ENCODE data around the gene ABCA4. TPM values are rescaled to one million over a fixed set of nuclear protein-coding genes. Genes with fewer than 3 reads are reported as not detected.

The ABCA4 gene
- total and polyA plus RNA-seq, 8 donors, result 0.08 to 1.2 (median 0.37) TPM; not detected in 5

DNA sequence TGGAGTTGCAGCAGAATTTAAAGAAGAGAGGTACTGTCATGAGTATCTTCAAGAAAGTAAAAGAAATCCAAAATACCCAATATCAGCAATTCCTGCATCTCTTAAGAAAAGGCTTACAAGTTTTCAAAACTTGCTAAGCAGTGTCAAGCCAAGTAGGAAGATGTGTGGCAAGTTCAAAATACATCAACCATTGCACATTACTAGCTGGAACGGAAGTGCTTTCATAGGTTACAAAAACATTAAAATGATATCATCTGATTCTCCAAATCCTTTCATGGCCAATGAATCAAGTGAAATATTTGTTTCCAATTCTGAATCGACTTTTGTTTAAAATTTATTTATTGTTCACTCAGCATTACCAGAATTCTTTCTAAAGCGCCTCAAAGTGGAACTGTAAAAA, 5.7 kb upstream of the ABCA4 start:
- Histone ChIP-seq H3K27ac (no peak overlapping the region), H3K4me1 (no peaks in the 10 kb centered on the region), H3K36me3 (no peaks in the 10 kb centered on the region), H3K27me3 (no peaks in the 10 kb centered on the region), H3K4me3 (no peak overlapping the region), H3K9me3 (no peaks in the 10 kb centered on the region)
- TF ChIP-seq EP300 (IDR thresholded peaks at IDR 0.05) (no peak), POLR2A (IDR thresholded peaks at IDR 0.05) (no peak), POLR2AphosphoS5 (IDR thresholded peaks at IDR 0.05) (no peak)
- TF ChIP-seq, protein P1, sequence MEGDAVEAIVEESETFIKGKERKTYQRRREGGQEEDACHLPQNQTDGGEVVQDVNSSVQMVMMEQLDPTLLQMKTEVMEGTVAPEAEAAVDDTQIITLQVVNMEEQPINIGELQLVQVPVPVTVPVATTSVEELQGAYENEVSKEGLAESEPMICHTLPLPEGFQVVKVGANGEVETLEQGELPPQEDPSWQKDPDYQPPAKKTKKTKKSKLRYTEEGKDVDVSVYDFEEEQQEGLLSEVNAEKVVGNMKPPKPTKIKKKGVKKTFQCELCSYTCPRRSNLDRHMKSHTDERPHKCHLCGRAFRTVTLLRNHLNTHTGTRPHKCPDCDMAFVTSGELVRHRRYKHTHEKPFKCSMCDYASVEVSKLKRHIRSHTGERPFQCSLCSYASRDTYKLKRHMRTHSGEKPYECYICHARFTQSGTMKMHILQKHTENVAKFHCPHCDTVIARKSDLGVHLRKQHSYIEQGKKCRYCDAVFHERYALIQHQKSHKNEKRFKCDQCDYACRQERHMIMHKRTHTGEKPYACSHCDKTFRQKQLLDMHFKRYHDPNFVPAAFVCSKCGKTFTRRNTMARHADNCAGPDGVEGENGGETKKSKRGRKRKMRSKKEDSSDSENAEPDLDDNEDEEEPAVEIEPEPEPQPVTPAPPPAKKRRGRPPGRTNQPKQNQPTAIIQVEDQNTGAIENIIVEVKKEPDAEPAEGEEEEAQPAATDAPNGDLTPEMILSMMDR (IDR thresholded peaks at IDR 0.05), result no peak
- intact Hi-C loops (cut with DNase I; ENCODE audit: low total_unique reads), result no loop called here
- WGBS, 5 donors, result 72 to 88% (median 83%) methylated on average over 3 of the region's 3 CpGs
- no peak for DNase-seq

DNA sequence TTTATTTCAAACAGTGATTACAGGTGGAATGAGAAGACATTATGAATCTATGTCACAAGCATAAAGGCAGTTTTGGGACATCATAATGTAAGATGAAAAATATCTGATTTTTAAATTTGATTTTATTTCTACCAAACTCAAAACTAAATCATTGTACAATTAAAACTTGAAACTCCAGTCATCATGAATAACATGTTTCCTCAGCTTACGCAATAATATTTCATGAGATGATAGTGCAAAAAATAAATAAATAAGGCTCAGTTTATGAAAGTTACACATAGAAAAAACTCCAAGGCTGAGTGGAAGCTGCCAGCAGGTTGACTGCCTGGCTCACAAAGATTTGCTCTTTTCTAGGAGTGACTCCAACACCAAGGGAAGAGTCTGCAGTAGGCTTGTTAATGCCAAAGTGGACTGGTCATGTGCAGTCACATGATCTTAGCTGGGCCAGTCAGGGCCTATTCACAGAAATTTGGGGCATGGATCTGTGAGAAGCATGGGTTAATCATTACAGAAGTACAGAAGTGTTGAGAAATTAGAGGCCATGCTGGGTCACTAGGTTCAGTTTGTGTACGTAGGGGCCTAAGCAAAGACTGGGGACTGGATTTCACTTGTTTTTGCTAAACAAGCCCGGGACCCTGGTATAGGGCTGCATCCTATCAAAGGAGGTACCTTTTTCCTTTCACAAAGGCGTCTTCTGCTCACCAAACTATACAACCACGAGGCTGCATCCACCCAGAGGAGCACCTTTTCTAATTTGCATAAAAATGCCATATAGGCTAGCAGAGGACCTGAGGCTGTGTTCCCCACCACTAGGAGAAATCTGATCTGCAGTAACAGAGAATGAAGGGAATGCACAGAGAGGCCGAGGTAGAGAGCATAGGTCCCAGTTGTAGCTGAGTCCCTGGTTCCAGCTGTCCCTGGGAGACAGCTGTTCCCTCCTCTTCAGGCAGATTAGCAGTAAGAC, 4.9 kb upstream of the ABCA4 start:
- Histone ChIP-seq H3K27ac (no peak overlapping the region), H3K4me3 (no peak overlapping the region), H3K4me1 (no peaks in the 10 kb centered on the region), H3K27me3 (no peaks in the 10 kb centered on the region), H3K36me3 (no peaks in the 10 kb centered on the region), H3K9me3 (no peaks in the 10 kb centered on the region)
- intact Hi-C loops (cut with DNase I; ENCODE audit: low total_unique reads), result no loop called here
- TF ChIP-seq POLR2AphosphoS5 (IDR thresholded peaks at IDR 0.05) (no peak), POLR2A (IDR thresholded peaks at IDR 0.05) (no peak), EP300 (IDR thresholded peaks at IDR 0.05) (no peak)
- TF ChIP-seq, protein P1 (IDR thresholded peaks at IDR 0.05), result no peak
- DNase-seq, result no peak
- WGBS, 5 donors, result 44 to 52% (median 50%) methylated on average over 6 of the region's 6 CpGs

DNA sequence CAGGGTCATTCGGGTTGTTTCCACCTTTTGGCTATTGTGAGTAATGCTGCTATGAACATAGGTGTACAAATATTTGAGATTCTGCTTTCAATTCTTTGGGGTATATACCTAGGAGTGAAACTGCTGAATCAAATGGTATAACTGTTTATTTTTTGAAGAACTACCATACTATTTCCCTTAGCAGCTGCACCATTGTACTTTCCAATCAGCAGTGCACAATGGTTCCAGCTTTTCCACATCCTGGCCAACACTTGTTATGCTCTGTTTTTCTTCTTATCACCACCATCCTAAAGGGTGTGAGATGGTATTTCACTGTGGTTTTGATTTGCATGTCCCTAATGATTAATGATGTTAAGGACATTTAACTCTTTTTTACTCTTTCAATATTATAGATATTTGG, 3.6 kb upstream of the ABCA4 start:
- H3K4me1 ChIP-seq, result no peaks in the 10 kb centered on the region
- intact Hi-C loops (cut with DNase I; ENCODE audit: low total_unique reads), result no loop called here
- TF ChIP-seq POLR2AphosphoS5 (IDR thresholded peaks at IDR 0.05) (no peak), POLR2A (IDR thresholded peaks at IDR 0.05) (no peak), EP300 (IDR thresholded peaks at IDR 0.05) (no peak)
- TF ChIP-seq, protein P1 (IDR thresholded peaks at IDR 0.05), result no peak
- no peak overlapping the region for H3K27ac ChIP-seq
- no peak for DNase-seq
- H3K36me3 ChIP-seq, result no peaks in the 10 kb centered on the region
- no peaks in the 10 kb centered on the region for H3K27me3 ChIP-seq
- no peak overlapping the region for H3K4me3 ChIP-seq
- no peaks in the 10 kb centered on the region for H3K9me3 ChIP-seq
- WGBS, 5 donors, result 83 to 92% (median 88%) methylated on average over 1 of the region's 1 CpG

DNA sequence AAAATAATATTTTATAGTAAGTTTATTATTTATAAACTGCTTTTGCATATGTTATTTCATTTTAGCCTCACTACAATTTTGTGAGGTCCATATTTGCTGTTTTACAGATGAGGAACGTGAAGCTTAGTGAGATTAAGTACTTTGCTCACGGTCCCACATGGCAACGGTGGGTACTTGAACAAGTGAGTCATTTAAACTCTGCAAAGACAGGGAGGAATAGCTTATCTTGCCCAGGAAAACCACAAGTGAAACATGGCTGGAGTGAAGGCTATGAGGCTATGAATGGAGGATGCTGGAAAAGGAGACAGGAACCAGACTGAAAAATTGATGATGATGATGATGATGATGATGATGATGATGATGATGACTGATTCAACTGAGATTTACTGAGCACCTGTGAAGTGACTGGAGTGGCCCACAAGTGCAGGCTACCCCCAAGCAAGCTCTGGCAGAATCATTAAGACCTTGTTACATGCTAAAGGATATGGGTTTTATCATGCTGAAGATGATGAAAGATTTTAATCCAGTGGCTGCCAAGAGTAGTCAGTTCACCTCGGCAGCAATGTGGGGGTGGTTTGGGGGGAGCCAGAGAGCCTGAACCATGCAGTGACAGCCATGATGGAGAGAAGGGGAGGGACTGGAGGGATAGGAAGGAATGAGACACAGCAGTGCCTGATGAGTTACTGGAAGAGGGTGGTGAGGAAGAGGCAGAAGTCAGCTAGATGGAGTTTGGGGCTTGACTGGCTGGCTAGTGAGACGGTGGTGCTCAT, 1.4 kb upstream of the ABCA4 start:
- Histone ChIP-seq H3K36me3 (no peaks in the 10 kb centered on the region), H3K4me3 (no peak overlapping the region), H3K27me3 (peaks cover 0 to 5% (median 0%) of the 10 kb centered on the region in 3 donors), H3K4me1 (no peaks in the 10 kb centered on the region), H3K9me3 (no peaks in the 10 kb centered on the region), H3K27ac (no peak overlapping the region)
- intact Hi-C loops (cut with DNase I; ENCODE audit: low total_unique reads), result no loop called here
- no peak for DNase-seq
- 65 to 71% (median 68%) methylated on average over 5 of the region's 5 CpGs for WGBS, 5 donors
- TF ChIP-seq POLR2A (IDR thresholded peaks at IDR 0.05), result no peak
- TF ChIP-seq EP300 (IDR thresholded peaks at IDR 0.05), result no peak
- no peak for TF ChIP-seq POLR2AphosphoS5 (IDR thresholded peaks at IDR 0.05)
- TF ChIP-seq, protein P1 (IDR thresholded peaks at IDR 0.05), result no peak

Measured in stomach (tissue), 9 donors.